Heart left ventricle (tissue), 16 donors: ENCODE measurements around the gene OCLN. TPM values are rescaled to one million over a fixed set of nuclear protein-coding genes. Genes with fewer than 3 reads are reported as not detected.
"Not testable (repeated sequence)": the region's sequence is repeated elsewhere in the genome, so short reads cannot be mapped to it uniquely, and the experiment has no call there.

Source experiments
- ATAC-seq, 4 donors: fragments of 200-7000 bp; cut with Tn5 transposase; one replicate each; pipeline ENCODE4 v1.9.1; 2020 to 2022; ENCODE audit warnings: moderate library complexity in 4 of 4, mild to moderate bottlenecking in 3 of 4, moderate number of reproducible peaks in 1 of 4
- DNase-seq, 5 donors: peaks; one replicate each; pipeline ENCODE4 v3.0.0-alpha.2; 2020
- H3K27ac ChIP-seq, 12 donors: fragments of 200-600 bp; sonication (generic) in 4 of 12; one replicate each; pipeline versions ENCODE4 v1.5.0 to v1.8.0; 2016 to 2022; ENCODE audit warnings: mild to moderate bottlenecking in 2 of 12
- H3K27me3 ChIP-seq, 9 donors: fragments of 200-600 bp; sonication (generic) in 2 of 9; one replicate each; pipeline versions ENCODE4 v1.5.1 to v1.8.0; 2016 to 2022; ENCODE audit warnings: mild to moderate bottlenecking in 3 of 9
- H3K36me3 ChIP-seq, 9 donors: fragments of 200-600 bp; sonication (generic) in 2 of 9; one replicate each; pipeline versions ENCODE4 v1.5.0 to v1.8.0; 2018 to 2022; ENCODE audit warnings: mild to moderate bottlenecking in 2 of 9
- H3K4me1 ChIP-seq, 12 donors: fragments of 200-600 bp; sonication (generic) in 4 of 12; one replicate each; pipeline versions ENCODE4 v1.5.0 to v1.8.0; 2016 to 2022; ENCODE audit warnings: mild to moderate bottlenecking in 3 of 12
- H3K4me3 ChIP-seq, 12 donors: fragments of 200-600 bp; sonication (generic) in 4 of 12; one replicate each; pipeline versions ENCODE4 v1.5.0 to v1.8.0; 2017 to 2022; ENCODE audit warnings: mild to moderate bottlenecking in 9 of 12, moderate library complexity in 4 of 12
- H3K9me3 ChIP-seq, 12 donors: fragments of 200-600 bp; sonication (generic) in 4 of 12; one replicate each; pipeline versions ENCODE4 v1.5.0 to v1.8.0; 2016 to 2022; ENCODE audit warnings: mild to moderate bottlenecking in 1 of 12
- WGBS, 4 donors: extraction: QIAGEN DNeasy Blood & Tissue Kit in 2 of 4; methylation state at CpG; one replicate each; pipeline versions ENCODE4 v1.1.5 to v1.1.7; 2013 to 2018; 5-methylcytosine and 5-hydroxymethylcytosine counted together
- intact Hi-C, 10 donors: fragments of 100-400 bp; cut with DNase I; formaldehyde crosslinking; loops; one replicate each; pipeline versions ENCODE4 v1.11.1 to v1.14.2; 2022
- polyA plus RNA-seq, 2 donors: library from polyadenylated mRNA; stranded (reverse); fragments of 200-250 nt; gene quantifications; one replicate each; pipeline ENCODE4 v1.2.3, GENCODE V29; 2013
- total RNA-seq, 9 donors: library from RNA; depleted of rRNA in 2 of 9; stranded (reverse); fragments of >200 nt in 2 of 9; fragmentation: NEBNext Ultra II Directional in 3 of 9; extraction: Animal tissue kit (Norgen Biotek cat#: 25700) in 3 of 9; gene quantifications; one replicate each; pipeline versions ENCODE4 v1.1.0 to v1.2.4, GENCODE V29; 2016 to 2023
- TF ChIP-seq, protein P1 (sequence below), 12 donors: fragments of 200-600 bp; sonication (generic) in 4 of 12; IDR thresholded peaks; one replicate each; pipeline versions ENCODE4 v1.5.0 to v1.8.0; 2018 to 2022; ENCODE audit warnings: antibody characterized with exemption in 12 of 12, mild to moderate bottlenecking in 5 of 12
- donor health status: ischemic (EF 13 %, LVEDD 7.1; RV severe dilation, severe dysfunction).
- donor health status: healthy with polysubstance abuse.
- donor health status: DM: no; HTN: yes; CAD: no.
- donor health status: DM: no; HTN: no; CAD: no.
- donor health status: ischemic (EF 25% LVEDD 6.9; RV normal size, moderate dysfunction).
- donor health status: ischemic (EF 25% LVEDD 5.7; RV mildly dilated, moderate dysfunction).
- donor health status: healthy.
- donor health status: DM: yes; HTN: yes; CAD: no.
- donor health status: ischemic (EF 35%, LVEDD 5.7; RV mildly dilated, moderate dysfunction).
- donor health status: nonischemic (EF 11% LVEDD 7.7; RV severe dilation, severe dysfunction).
- donor health status: DM: yes; HTN: yes; CAD: no.
- donor health status: PGD.
- donor health status: ischemic (EF 29% LVEDD 5.4; RV normal size, mild dysfunction).
- donor health status: nonischemic (EF 23%, LVEDD 6.1; RV moderate dilation, normal function).

The OCLN gene
- total and polyA plus RNA-seq, 11 donors = 0.39 to 3.5 (median 2.0) TPM

DNA sequence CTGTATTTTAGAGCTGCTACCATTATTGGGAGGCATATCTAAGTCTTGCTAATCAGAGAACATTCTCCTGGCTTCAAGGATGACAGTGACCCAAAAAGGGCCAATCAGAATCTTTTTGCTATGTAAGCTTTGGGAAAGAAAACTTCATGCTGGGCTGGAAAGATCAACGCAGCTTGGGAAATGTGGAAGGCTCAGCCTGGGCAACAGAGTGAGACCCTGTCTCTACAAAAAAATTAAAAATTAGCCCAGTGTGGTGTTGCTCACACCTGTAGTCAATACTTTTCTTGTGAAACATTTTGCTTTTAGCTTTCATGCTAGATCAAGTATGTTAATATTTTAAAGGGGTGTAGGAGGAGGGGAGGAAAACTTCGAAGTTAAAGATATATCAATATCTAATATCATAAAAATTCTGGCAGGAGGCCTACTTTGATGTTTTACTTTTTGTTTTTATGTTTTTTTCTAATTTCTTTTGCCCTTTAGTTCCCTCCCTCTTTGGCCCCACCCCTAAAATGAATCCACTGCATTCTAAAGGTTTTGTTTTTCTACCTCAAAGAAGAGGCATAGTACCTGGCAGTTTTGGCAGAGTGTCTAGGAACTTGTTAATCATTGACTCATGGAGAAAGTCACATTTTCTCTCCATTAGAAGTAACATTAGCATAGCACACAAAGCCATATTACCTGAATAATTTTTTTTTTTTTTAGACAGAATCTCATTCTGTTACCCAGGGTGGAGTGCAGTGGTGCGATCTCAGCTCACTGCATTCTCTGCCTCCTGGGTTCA, 50.4 kb downstream of the OCLN start:
- ATAC-seq, H3K27me3 ChIP-seq, H3K4me3 ChIP-seq, H3K27ac ChIP-seq, H3K36me3 ChIP-seq, intact Hi-C loops, DNase-seq, H3K9me3 ChIP-seq, H3K4me1 ChIP-seq: not testable (repeated sequence)
- WGBS, 4 donors = no CpG with 5 or more reads among the region's 3 CpGs

DNA sequence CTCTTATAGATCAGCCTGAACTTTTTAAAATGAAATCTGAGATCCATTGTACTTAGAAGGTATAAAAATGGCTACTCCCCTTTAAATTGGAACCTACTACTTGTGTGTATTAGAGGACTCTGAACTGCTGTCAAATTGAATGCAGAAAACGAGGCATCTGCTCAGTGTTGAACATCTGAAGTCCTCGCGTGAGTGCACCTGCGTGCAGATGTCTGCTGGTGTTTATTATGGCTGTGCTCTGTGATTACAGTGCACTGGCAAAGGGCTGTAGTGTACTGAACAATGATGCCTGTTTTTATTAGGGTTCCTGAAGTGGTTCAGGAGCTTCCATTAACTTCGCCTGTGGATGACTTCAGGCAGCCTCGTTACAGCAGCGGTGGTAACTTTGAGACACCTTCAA, 52.0 kb downstream of the OCLN start:
- H3K27me3 ChIP-seq, intact Hi-C loops, H3K36me3 ChIP-seq, H3K4me3 ChIP-seq, H3K9me3 ChIP-seq, ATAC-seq, DNase-seq, H3K4me1 ChIP-seq, H3K27ac ChIP-seq: not testable (repeated sequence)
- WGBS, 4 donors = no CpG with 5 or more reads among the region's 7 CpGs

DNA sequence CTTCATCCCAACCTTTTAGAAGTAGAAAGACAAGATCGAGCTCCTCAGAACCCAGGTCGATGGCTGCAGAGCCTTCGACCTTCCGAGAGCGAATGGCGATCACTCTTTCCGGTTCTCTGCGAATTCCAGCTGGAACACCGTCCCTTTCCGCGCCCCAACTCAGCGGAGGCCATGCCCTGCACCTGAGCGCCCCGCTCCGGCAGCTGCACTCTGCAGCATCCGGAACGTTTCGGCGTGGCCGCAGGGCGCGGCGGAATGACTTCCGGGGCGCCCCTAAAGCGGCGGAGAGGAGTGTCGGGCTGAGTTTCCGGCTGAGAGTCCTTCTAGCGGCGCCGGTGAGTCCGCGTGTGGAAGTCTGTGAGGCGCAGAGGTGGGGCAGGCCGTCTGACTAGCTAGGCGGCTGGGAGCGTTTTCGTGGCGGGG, 67.3 kb downstream of the OCLN start, which contains the start of gene GTF2H2C:
TSS of gene GTF2H2C (plus strand) at position 284 of the 423 bp plus-strand sequence. CDS start 4,942 bp downstream, outside the sequence.
- Histone ChIP-seq H3K27ac (peak within 1 kb of the TSS in 10 of 12 donors; percentile 23 to 66 (median 46)), H3K4me3 (peak within 1 kb of the TSS in 10 of 12 donors; percentile 40 to 61 (median 55))
- ATAC-seq (peak; percentile 95 to 100 (median 100)), DNase-seq (peak; percentile 65 to 79 (median 66))
- intact Hi-C loops, H3K4me1 ChIP-seq, H3K9me3 ChIP-seq, H3K36me3 ChIP-seq, H3K27me3 ChIP-seq: not testable (repeated sequence)
- 0 to 3% (median 0%) methylated on average over 14 to 40 of the region's 40 CpGs for WGBS, 4 donors
- TF ChIP-seq, protein P1, sequence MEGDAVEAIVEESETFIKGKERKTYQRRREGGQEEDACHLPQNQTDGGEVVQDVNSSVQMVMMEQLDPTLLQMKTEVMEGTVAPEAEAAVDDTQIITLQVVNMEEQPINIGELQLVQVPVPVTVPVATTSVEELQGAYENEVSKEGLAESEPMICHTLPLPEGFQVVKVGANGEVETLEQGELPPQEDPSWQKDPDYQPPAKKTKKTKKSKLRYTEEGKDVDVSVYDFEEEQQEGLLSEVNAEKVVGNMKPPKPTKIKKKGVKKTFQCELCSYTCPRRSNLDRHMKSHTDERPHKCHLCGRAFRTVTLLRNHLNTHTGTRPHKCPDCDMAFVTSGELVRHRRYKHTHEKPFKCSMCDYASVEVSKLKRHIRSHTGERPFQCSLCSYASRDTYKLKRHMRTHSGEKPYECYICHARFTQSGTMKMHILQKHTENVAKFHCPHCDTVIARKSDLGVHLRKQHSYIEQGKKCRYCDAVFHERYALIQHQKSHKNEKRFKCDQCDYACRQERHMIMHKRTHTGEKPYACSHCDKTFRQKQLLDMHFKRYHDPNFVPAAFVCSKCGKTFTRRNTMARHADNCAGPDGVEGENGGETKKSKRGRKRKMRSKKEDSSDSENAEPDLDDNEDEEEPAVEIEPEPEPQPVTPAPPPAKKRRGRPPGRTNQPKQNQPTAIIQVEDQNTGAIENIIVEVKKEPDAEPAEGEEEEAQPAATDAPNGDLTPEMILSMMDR (IDR thresholded peaks at IDR 0.05) = peak in 9 of 12 donors; percentile 7 to 49 (median 24)

DNA sequence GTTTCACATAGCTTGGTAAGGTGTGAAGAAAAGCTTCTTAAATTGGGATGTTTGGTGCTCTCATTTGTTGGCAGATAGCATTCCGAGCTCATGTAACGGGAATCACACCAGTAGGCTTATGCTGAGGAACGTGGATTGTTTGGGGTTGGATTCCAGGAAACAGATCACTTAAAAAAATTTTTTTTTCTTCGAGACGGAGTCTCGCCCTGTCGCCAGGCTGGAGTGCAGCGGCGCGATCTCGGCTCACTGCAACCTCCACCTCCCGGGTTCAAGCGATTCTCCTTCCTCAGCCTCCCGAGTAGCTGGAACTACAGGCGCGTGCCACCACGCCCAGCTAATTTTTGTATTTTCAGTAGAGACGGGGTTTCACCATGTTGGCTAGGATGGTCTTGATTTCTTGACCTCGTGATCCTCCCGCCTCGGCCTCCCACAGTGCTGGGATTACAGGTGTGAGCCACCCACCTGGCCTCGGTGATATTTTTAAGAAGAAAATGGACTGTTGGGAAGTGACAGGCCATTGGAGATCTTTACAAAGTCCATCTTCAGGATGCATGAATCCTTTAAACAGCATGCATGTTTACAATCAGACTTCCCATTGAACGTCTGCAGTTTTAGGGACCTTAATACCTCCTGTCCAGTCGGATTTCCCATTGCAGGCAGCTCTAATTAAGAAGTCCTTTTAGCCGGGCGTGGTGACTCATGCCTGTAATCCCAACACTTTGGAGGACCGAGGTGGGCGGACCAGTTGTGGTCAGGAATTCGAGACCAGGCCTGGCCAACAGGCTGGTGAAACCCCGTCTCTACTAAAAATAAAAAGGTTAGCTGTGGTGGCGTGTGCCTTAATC, 68.2 kb downstream of the OCLN start:
- peak overlapping the region in 9 of 12 donors; percentile 34 to 60 (median 52) for H3K4me3 ChIP-seq
- H3K36me3 ChIP-seq, H3K27me3 ChIP-seq, H3K9me3 ChIP-seq, H3K27ac ChIP-seq, H3K4me1 ChIP-seq, intact Hi-C loops: not testable (repeated sequence)
- ATAC-seq (peak in 2 of 4 donors; percentile 9 to 18), DNase-seq (peak in 1 of 5 donors; percentile 10)
- 42 to 62% (median 50%) methylated on average over 16 to 24 of the region's 31 CpGs for WGBS, 4 donors

DNA sequence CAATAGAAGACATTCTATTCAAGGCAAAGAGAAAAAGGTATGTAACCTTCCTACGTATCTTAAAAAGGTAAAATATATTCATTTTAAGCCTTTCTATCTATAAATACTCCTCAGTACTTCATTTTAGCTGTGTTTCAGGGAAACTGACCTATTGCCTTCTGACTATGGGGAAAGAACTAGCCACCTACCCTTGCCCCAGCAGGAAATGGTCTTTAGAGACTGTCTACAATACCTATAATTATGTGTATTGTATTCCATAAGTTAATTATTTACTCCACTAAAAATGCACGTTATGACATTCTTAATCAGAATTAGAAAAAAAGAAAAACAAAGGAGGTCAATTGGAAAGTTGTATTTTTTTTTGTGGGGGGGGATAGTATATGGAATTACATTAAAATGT, 73.6 kb downstream of the OCLN start:
- H3K27ac ChIP-seq, intact Hi-C loops, H3K36me3 ChIP-seq, DNase-seq, H3K4me1 ChIP-seq, H3K9me3 ChIP-seq, H3K27me3 ChIP-seq, H3K4me3 ChIP-seq, ATAC-seq: not testable (repeated sequence)
- WGBS, 4 donors = 86 to 97% (median 93%) methylated on average over 2 of the region's 2 CpGs

DNA sequence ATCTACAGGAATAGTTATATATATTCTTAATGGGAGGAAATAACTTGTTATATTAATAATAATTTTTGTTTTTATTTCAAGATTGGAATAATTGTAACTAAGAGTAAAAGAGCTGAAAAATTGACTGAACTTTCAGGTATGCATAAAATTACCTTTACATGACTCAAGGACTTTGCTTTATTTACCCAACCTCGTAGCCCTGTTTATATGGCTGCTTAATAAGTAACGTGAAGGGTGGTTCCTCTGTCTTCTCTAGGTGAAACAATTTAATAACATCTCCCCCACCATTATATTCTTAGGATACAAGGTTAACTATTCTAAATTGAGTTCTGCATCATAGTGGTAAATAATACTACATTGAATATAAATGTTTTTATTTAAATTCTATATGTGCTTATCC, 75.5 kb downstream of the OCLN start:
- 100% methylated on average over 1 to 2 of the region's 2 CpGs; no CpG with 5 or more reads in 2 of the 4 donors for WGBS, 4 donors
- H3K4me3 ChIP-seq, intact Hi-C loops: not testable (repeated sequence)

DNA sequence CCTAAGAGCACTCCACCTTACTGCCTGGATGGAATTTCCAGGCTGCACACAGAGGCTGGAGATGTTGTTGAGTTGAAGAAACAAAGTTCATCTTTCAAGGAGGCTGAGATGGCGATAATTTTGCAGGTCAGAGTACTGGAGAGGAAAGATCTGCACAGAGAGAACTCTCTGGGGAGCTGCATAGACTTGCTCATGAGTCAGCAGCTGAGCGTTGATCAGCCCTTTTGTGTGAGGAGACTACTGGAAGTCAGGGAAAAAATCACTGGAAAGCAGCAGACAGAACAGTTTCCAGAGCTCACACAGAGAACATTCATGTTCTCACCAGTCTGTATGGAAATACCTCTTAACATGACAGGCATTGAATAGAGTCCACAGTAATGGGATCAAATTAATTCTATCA, 90.8 kb downstream of the OCLN start:
- H3K4me1 ChIP-seq, H3K27ac ChIP-seq, DNase-seq, H3K27me3 ChIP-seq, intact Hi-C loops, H3K4me3 ChIP-seq, H3K36me3 ChIP-seq, H3K9me3 ChIP-seq: not testable (repeated sequence)
- WGBS, 4 donors = no CpG with 5 or more reads among the region's 2 CpGs
- peak in 2 of 4 donors; percentile 31 to 38 for ATAC-seq

More for the DNA sequence above, 75.5 kb downstream of the OCLN start:
- not testable (repeated sequence) for DNase-seq, H3K4me1 ChIP-seq, H3K27me3 ChIP-seq, H3K27ac ChIP-seq, H3K9me3 ChIP-seq, H3K36me3 ChIP-seq, ATAC-seq

DNA sequence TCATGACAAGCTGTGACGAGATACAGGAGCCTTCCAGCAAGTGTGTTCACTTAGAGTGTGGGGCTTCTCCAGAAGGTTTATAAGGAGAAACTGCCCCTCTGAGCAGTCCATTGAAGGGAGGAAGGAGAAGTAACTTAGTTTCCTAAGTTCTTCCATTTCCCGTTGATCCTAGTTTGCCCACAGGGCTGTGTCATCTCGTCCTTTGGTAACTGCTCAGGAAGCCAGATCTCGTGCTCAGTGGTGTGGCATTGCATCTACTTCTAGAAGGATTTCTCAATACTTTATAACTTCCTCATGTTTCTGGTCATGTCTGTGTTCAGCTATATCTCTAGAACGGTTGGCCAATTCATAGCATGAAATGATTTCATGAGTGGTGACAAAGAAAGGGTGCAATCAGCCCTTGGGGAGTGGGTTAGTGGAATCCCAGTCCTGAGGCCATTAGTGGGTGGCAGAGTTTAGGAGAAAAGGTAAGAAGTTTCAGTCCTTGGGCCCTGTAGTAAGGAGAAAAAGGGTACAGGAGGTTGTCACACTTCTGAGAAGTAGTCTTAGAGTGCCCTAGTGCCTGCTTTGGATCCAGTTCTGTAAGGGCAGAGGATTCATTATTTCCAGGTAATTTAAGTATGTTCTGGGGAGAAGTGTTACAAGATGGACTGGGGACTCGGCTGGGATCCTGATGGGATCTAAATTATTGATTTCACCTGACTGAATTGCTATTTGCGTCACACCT, 103.7 kb downstream of the OCLN start:
- WGBS, 4 donors = 40 to 79% (median 69%) methylated on average over 1 to 3 of the region's 7 CpGs; no CpG with 5 or more reads in 1 of the 4 donors
- H3K36me3 ChIP-seq, H3K9me3 ChIP-seq, H3K27ac ChIP-seq, H3K4me3 ChIP-seq, H3K27me3 ChIP-seq, H3K4me1 ChIP-seq, intact Hi-C loops: not testable (repeated sequence)
- ATAC-seq (peak; percentile 51 to 90 (median 86)), DNase-seq (peak in 1 of 5 donors; percentile 0)

DNA sequence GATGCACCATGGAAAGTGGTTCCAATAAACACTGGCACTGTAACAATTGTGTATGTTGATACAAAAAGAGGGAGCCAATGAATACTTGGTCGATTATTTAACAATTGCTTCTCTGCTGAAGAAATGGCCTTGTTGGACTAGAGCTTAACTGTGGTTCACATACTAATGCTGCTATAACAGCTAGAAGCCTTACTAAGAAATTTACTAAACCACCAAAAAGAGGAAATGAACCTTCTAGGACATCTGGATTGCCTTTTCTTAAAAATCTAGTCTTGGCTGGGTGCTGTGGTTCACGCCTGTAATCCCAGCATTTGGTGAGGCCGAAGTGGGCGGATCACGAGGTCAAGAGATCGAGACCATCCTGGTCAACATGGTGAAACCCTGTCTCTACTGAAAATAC, 109.4 kb downstream of the OCLN start:
- ATAC-seq = peak in 1 of 4 donors; percentile 51
- DNase-seq, H3K4me3 ChIP-seq, H3K36me3 ChIP-seq, H3K9me3 ChIP-seq, H3K4me1 ChIP-seq, H3K27ac ChIP-seq, H3K27me3 ChIP-seq, intact Hi-C loops: not testable (repeated sequence)
- no CpG with 5 or more reads among the region's 6 CpGs for WGBS, 4 donors
